Measurements from ENCODE around the gene ALG3.

The ALG3 gene

GRCh38 chr3:184242297-184242685, 6.5 kb downstream of the ALG3 start:
- no peak for TF ChIP-seq CTCF (IDR thresholded peaks at IDR 0.05; ENCODE audit: low read depth, low read length)
- no peak overlapping the region for H3K4me3 ChIP-seq (ENCODE audit: low read depth, low read length)

GRCh38 chr3:184241447-184242296, 7.1 kb downstream of the ALG3 start:
- H3K4me3 ChIP-seq (ENCODE audit: low read depth, low read length) = no peak overlapping the region
- TF ChIP-seq CTCF (IDR thresholded peaks at IDR 0.05; ENCODE audit: low read depth, low read length) = peak; percentile 38

GRCh38 chr3:184241141-184241446, 7.7 kb downstream of the ALG3 start:
- no peak for TF ChIP-seq CTCF (IDR thresholded peaks at IDR 0.05; ENCODE audit: low read depth, low read length)
- H3K4me3 ChIP-seq (ENCODE audit: low read depth, low read length) = no peak overlapping the region

- no peak for TF ChIP-seq CTCF (IDR thresholded peaks at IDR 0.05; ENCODE audit: low read depth, low read length)
- H3K4me3 ChIP-seq (ENCODE audit: low read depth, low read length) = no peak overlapping the region
Measured at GRCh38 chr3:184240384-184241140, 8.2 kb downstream of the ALG3 start.

GRCh38 chr3:184239708-184240107, 9.1 kb downstream of the ALG3 start:
- TF ChIP-seq CTCF (IDR thresholded peaks at IDR 0.05; ENCODE audit: low read depth, low read length) = no peak
- H3K4me3 ChIP-seq (ENCODE audit: low read depth, low read length) = no peak overlapping the region

GRCh38 chr3:184239221-184239620, 9.5 kb downstream of the ALG3 start:
- no peak overlapping the region for H3K4me3 ChIP-seq (ENCODE audit: low read depth, low read length)
- no peak for TF ChIP-seq CTCF (IDR thresholded peaks at IDR 0.05; ENCODE audit: low read depth, low read length)

GRCh38 chr3:184238246-184238818, 10.4 kb downstream of the ALG3 start:
- no peak for TF ChIP-seq CTCF (IDR thresholded peaks at IDR 0.05; ENCODE audit: low read depth, low read length)
- H3K4me3 ChIP-seq (ENCODE audit: low read depth, low read length) = no peak overlapping the region
